ENCODE measurements around the gene SNRNP48. TPM values are rescaled to one million over a fixed set of nuclear protein-coding genes. Genes with fewer than 3 reads are reported as not detected.

SNRNP48 gene
- 9.9 and 10.6 TPM in 2 replicates for total RNA-seq

- peak; percentile 55 for DNase-seq (ENCODE audit: extremely low read depth, low read depth, low spot score)
Measured at GRCh38 chr6:7589949-7590917, at the start of gene SNRNP48. SNRNP48 (plus strand) TSS chr6:7590198; CDS start chr6:7590258, 60 bp downstream.

DNA sequence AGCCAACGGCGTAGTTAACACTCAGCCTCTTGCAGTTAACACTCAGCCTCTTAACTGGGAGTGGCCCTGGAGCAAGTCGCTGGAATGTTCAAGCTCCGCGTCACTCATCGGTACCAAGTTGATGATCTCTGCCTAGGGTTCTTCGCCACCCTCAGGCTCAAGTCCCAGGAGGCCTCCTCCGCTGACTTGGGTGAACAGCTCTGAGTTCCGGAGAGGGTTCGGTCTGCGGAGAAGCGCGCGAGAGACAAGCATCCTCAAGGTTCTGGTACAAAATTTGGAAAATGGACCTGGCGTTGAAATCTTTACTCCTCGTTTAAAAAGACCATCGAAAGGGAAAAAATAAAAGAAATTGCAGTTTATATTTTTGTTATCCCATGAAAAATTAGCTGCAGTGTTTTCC is 49.4 kb upstream of the SNRNP48 start:
- DNase-seq (ENCODE audit: extremely low read depth, low read depth, low spot score) = no peak

DNA sequence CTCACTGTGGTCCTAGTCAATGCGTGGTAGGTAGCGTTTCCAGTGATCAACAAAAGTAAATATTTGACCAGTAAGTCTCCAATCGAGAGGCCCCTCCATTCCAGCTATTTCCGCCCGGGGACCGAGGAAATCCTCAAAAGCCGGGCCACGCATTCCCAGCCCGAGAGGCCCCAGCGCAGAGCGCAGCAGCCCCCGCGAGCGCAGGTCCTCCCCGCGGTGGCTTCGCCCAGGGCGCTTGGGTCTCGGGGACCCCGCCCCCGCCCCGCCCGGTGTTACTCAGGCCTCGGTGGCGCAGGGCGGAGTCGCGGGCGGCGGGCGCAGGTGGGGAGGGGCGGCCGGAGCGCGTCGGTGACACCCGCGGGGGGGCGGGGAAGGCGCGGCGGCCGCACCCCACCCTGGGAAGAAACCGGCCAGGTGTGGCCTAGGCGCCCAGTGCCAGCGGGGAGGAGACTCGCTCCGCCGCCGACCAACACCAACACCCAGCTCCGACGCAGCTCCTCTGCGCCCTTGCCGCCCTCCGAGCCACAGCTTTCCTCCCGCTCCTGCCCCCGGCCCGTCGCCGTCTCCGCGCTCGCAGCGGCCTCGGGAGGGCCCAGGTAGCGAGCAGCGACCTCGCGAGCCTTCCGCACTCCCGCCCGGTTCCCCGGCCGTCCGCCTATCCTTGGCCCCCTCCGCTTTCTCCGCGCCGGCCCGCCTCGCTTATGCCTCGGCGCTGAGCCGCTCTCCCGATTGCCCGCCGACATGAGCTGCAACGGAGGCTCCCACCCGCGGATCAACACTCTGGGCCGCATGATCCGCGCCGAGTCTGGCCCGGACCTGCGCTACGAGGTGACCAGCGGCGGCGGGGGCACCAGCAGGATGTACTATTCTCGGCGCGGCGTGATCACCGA is 48.6 kb upstream of the SNRNP48 start, which contains the start of gene DSP:
TSS of gene DSP (plus strand) at position 497 of the 890 bp plus-strand sequence. CDS start at position 742, 245 bp downstream.
- no peak for DNase-seq (ENCODE audit: extremely low read depth, low read depth, low spot score)

DNA sequence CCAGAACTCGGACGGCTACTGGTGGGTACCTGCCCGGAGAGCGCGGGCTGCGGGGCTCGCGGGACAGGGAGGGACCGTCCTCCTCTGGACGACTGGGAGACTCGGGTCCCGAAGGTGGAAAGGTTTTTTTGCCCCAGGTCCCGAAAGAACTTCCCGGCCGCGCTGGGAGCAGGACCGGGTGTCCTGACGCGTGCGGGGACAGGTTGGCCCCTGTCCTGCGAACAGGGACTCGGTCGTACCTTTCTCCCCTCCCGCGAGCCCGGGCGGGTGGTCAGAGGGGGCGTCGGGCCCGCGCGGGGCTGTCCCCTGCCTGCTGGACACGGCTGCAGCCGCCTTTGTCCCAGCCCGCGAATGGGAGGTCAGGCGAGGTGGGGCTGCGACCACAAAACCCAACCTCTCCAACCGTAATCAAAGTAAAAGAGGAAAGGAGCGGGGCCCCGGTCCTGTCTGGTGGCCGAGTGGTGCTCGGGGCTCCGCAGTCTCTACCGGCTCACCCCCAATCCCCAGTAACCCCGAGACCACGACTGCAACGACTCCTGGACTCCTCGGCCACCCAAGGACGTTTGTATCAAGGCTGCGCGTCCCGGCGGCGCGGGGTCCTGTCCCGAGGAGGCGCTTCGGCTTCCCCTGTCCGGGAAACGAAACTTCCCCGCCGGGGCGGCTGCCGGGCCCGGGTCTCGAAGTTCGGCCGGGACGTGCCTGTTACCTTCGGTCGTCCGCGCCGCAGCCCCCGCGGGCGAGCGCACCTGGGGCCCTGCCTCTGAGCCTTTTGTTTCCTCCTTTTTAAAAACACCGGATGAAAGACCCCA is 47.7 kb upstream of the SNRNP48 start:
- no peak for DNase-seq (ENCODE audit: extremely low read depth, low read depth, low spot score)

GRCh38 chr6:7542874-7543624 is 46.9 kb upstream of the SNRNP48 start:
- DNase-seq (ENCODE audit: extremely low read depth, low read depth, low spot score) = no peak

DNA sequence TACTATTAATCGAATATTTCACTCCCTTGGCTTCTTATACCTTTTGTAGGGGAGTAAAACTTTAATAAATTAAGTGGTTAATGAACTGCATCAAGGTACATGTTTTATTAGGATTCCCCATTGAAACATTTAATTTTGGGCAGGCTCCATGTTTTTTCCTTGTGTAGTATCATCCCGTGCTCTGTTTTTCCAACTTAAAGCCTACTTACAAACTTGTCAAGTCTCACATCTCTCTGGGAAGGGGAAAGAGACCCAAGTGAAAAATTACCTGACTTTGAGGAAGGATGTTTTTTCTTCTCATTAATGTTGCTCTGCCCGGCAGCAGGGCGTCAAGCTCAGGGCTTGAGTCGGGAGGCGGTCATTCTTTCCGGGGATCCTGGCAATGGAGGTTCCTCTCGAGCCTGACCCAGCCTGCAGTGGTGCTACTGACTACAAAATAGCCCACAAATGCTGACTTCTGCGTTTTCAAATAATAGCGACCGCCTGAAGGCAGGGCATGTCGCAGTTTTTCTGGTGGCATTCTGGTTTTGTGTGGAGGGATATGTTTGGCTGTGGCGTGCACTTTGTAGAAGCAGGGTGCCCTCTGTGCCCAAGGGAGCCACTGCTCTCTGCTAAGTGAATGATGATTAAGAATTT is 46.1 kb upstream of the SNRNP48 start:
- DNase-seq (ENCODE audit: extremely low read depth, low read depth, low spot score) = no peak

DNA sequence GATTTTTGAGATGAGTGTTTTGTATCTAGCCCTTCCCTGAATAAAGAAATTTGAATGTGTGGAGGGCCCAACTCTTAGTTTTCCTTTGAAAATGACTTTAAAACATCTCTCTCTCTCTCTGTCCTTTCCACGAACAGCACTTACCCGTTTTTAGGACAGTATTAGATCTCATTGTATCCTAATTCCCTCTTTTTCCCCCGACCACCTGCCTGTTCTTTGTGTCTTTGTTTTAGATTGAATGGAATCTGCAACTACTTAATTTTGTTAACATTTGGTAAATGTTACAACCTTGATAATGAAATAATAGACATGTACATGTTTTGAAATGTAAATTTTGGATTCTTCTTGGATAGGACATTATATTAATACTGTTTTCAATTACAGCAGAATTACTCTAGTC is 45.4 kb upstream of the SNRNP48 start:
- no peak for DNase-seq (ENCODE audit: extremely low read depth, low read depth, low spot score)

- no peak for DNase-seq (ENCODE audit: extremely low read depth, low read depth, low spot score)
Measured at GRCh38 chr6:7545316-7546019, 44.5 kb upstream of the SNRNP48 start.

DNA sequence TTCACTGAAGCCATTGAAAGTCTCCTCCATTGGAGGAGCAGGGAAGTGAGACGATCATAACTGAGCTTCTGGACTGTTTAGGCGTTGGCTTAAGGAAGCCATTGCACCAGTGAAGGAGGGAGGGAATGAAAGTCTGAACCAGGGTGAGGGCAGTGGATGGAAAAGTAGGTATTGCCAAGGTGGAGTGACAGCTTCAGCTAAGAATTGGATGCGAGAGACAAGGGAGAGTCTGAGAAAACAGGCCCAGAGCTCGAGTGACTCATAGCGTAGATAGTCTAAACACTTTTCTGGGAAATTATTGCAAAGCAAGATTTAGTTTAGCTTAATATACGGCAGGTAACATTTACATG is 44.0 kb upstream of the SNRNP48 start:
- DNase-seq (ENCODE audit: extremely low read depth, low read depth, low spot score) = no peak

GRCh38 chr6:7546383-7546782 is 43.6 kb upstream of the SNRNP48 start:
- no peak for DNase-seq (ENCODE audit: extremely low read depth, low read depth, low spot score)

GRCh38 chr6:7546896-7547295 is 43.1 kb upstream of the SNRNP48 start:
- no peak for DNase-seq (ENCODE audit: extremely low read depth, low read depth, low spot score)

- DNase-seq (ENCODE audit: extremely low read depth, low read depth, low spot score) = no peak
Measured at GRCh38 chr6:7547315-7547714, 42.7 kb upstream of the SNRNP48 start.

DNA sequence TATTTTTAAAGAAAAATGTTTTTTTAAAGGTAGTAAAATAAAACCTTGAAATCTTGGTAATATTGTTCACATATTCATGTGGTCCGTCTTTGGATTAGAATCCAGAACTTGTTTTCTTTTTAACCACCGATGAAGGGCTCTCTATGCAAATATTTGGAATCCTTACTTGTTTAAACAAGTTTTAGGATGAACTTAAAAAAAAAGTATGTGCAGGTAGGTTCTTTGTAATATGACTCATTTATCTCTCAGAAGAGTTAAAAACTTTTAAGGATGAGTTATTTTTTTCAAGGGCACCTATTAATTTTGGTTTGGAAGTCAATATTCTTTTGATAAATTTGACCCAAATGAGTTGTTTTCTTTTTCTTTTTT is 39.6 kb upstream of the SNRNP48 start:
- no peak for DNase-seq (ENCODE audit: extremely low read depth, low read depth, low spot score)

- no peak for DNase-seq (ENCODE audit: extremely low read depth, low read depth, low spot score)
Measured at GRCh38 chr6:7554533-7555275, 35.3 kb upstream of the SNRNP48 start.

DNA sequence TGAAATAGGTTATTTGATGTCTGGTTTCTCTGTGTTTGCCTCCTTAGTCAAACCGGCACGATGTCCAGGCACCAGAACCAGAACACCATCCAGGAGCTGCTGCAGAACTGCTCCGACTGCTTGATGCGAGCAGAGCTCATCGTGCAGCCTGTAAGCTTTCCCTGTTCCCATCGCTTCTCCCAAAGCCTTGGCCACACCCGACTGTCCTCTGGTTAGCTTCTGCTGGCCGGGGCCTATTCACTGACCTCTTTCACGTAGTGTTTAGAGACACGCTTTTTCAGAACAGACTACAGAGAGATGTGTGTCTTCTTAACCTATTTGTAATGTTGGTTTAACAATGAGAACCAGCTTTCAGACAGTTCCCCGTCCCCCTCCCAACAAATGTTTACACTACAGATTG is 34.3 kb upstream of the SNRNP48 start:
- no peak for DNase-seq (ENCODE audit: extremely low read depth, low read depth, low spot score)

DNA sequence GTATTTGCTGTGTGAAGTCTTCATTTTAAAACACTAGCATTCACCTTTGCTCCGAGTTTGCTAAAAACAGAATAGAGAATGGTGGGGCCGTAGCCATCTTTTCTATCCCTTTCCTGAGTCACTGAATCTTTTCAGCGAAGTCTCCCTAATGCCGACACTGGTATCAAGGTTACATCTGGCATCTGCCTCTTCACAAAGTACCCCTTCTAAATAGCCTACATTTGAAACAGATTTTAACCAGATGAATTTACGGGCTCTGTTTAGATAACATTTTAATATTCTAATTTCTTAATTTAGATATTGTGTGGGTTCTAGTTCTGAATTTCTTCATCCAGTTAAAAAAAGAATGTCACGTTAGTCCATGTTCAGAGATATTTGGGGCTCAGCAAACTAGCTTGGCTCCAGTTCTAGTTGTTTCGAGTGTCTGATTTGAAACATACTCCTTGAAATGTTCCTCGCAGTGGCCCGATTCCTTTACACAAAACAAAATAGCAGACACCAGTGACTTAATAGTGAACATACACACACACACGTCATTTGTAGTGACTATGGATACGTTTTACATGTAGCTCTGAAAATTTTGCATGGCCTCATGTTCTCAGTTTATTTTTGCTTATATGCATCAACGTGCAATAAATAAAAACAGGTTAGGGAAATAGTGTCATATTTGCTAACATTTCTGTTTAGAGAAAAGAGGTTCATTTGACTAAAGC is 33.4 kb upstream of the SNRNP48 start:
- no peak for DNase-seq (ENCODE audit: extremely low read depth, low read depth, low spot score)

- DNase-seq (ENCODE audit: extremely low read depth, low read depth, low spot score) = no peak
Measured at GRCh38 chr6:7557652-7558051, 32.3 kb upstream of the SNRNP48 start.

- no peak for DNase-seq (ENCODE audit: extremely low read depth, low read depth, low spot score)
Measured at GRCh38 chr6:7558781-7559180, 31.2 kb upstream of the SNRNP48 start.

Measured in glomerular endothelial cell (primary cell).